HEK293 (cell line): ENCODE measurements around the gene ADAMTS17.

Experiments
- CTCF ChIA-PET: fragments of 350-600 bp; formaldehyde crosslinking; extraction: SDS; loops from one replicate; lab custom pipeline; 2021; ENCODE audit warnings: antibody characterized with exemption; lab: Yijun Ruan, JAX
- POLR2A ChIA-PET: fragments of 300-600 bp; formaldehyde crosslinking; extraction: SDS; loops from one replicate; lab custom pipeline; 2020; ENCODE audit warnings: antibody characterized with exemption, inconsistent platforms; lab: Yijun Ruan, JAX
- H3K27ac ChIP-seq: fragments of 200-500 bp; sonication (Bioruptor generic); 2 replicates; pipeline ENCODE4 v1.5.1; 2014; ENCODE audit warnings: low read depth, low read length, control low read depth, inconsistent platforms; ENCODE audit errors: extremely low read depth
- H3K36me3 ChIP-seq, 2 experiments: fragments of 200-500 bp in 1 of 2; sonication (Bioruptor generic) in 1 of 2; 1 replicate in 1 of 2; 2 replicates in 1 of 2; pipeline ENCODE4 v1.5.1; 2014 to 2017; ENCODE audit warnings: inconsistent platforms in 2 of 2, low read length in 2 of 2; ENCODE audit not compliant: control insufficient read depth in 2 of 2, insufficient read depth in 1 of 2
- H3K4me1 ChIP-seq: fragments of 200-500 bp; sonication (Bioruptor generic); 2 replicates; pipeline ENCODE4 v1.5.1; 2014; ENCODE audit warnings: mild to moderate bottlenecking, low read length, inconsistent platforms; ENCODE audit not compliant: control insufficient read depth, insufficient read depth
- H3K4me3 ChIP-seq: 2 replicates; pipeline ENCODE4 v1.5.1; 2011; ENCODE audit warnings: low read depth, mild to moderate bottlenecking, control low read depth, low read length, moderate library complexity
- H3K9me3 ChIP-seq: fragments of 200-500 bp; sonication (Bioruptor generic); 2 replicates; pipeline ENCODE4 v1.5.1; 2014; ENCODE audit warnings: low read depth, low read length, inconsistent platforms; ENCODE audit not compliant: control insufficient read depth, insufficient read depth
- EGR2 ChIP-seq: fragments of 450-650 bp; formaldehyde crosslinking; IDR thresholded peaks from 2 replicates; pipeline ENCODE4 v1.5.1; 2016; ENCODE audit warnings: low read depth, missing biosample characterization, missing genetic modification characterization
- GLI2 ChIP-seq: fragments of 450-650 bp; formaldehyde crosslinking; IDR thresholded peaks from 2 replicates; pipeline ENCODE4; 2017; ENCODE audit warnings: missing biosample characterization, missing genetic modification characterization, low read depth, borderline replicate concordance
- ZBTB48 ChIP-seq: fragments of 450-650 bp; formaldehyde crosslinking; IDR thresholded peaks from 2 replicates; pipeline ENCODE4 v1.5.1; 2016; ENCODE audit warnings: missing biosample characterization, missing genetic modification characterization
- ZFP69B ChIP-seq: fragments of 450-650 bp; formaldehyde crosslinking; IDR thresholded peaks from 2 replicates; pipeline ENCODE4 v1.5.1; 2016; ENCODE audit warnings: missing biosample characterization, missing genetic modification characterization
- ZNF121 ChIP-seq: fragments of 450-650 bp; formaldehyde crosslinking; IDR thresholded peaks from 2 replicates; pipeline ENCODE4 v1.5.1; 2016; ENCODE audit warnings: missing biosample characterization, missing genetic modification characterization
- ZNF155 ChIP-seq: fragments of 450-650 bp; formaldehyde crosslinking; IDR thresholded peaks from 2 replicates; pipeline ENCODE4 v1.5.1; 2016; ENCODE audit warnings: missing biosample characterization, missing genetic modification characterization
- ZNF157 ChIP-seq: fragments of 450-650 bp; formaldehyde crosslinking; IDR thresholded peaks from 2 replicates; pipeline ENCODE4 v1.5.1; 2016; ENCODE audit warnings: missing biosample characterization, missing genetic modification characterization
- ZNF169 ChIP-seq: fragments of 450-650 bp; formaldehyde crosslinking; IDR thresholded peaks from 2 replicates; pipeline ENCODE4 v1.5.1; 2016; ENCODE audit warnings: missing biosample characterization, missing genetic modification characterization
- ZNF184 ChIP-seq: fragments of 450-650 bp; IDR thresholded peaks from 2 replicates; pipeline ENCODE4 v1.5.1; 2018; ENCODE audit warnings: missing biosample characterization, mild to moderate bottlenecking, missing genetic modification characterization
- ZNF19 ChIP-seq: fragments of 450-650 bp; formaldehyde crosslinking; IDR thresholded peaks from 2 replicates; pipeline ENCODE4; 2016; ENCODE audit warnings: missing biosample characterization, missing genetic modification characterization, low read depth
- ZNF214 ChIP-seq: fragments of 450-650 bp; formaldehyde crosslinking; IDR thresholded peaks from 2 replicates; pipeline ENCODE4 v1.5.1; 2017; ENCODE audit warnings: missing biosample characterization, mild to moderate bottlenecking, missing genetic modification characterization, borderline replicate concordance
- ZNF292 ChIP-seq: fragments of 450-650 bp; formaldehyde crosslinking; IDR thresholded peaks from 2 replicates; pipeline ENCODE4 v1.5.1; 2016; ENCODE audit warnings: low read depth, missing biosample characterization, missing genetic modification characterization, borderline replicate concordance
- ZNF530 ChIP-seq: fragments of 450-650 bp; formaldehyde crosslinking; IDR thresholded peaks from 2 replicates; pipeline ENCODE4 v1.5.1; 2016; ENCODE audit warnings: low read depth, missing biosample characterization, missing genetic modification characterization
- ZNF776 ChIP-seq: fragments of 450-650 bp; formaldehyde crosslinking; IDR thresholded peaks from 2 replicates; pipeline ENCODE4 v1.5.0; 2017; ENCODE audit warnings: missing biosample characterization, missing genetic modification characterization, borderline replicate concordance
- ZNF792 ChIP-seq: fragments of 450-650 bp; formaldehyde crosslinking; IDR thresholded peaks from 2 replicates; pipeline ENCODE4 v1.5.1; 2016; ENCODE audit warnings: missing biosample characterization, missing genetic modification characterization
- ZXDB ChIP-seq: fragments of 450-650 bp; formaldehyde crosslinking; IDR thresholded peaks from 2 replicates; pipeline ENCODE4 v1.5.1; 2016; ENCODE audit warnings: missing biosample characterization, missing genetic modification characterization
- TF ChIP-seq, protein P1 (sequence below): sonication (generic); formaldehyde crosslinking; IDR thresholded peaks from 2 replicates; pipeline ENCODE4 v1.8.1; 2022; ENCODE audit warnings: mild to moderate bottlenecking, moderate library complexity, missing genetic modification reagents
- TF ChIP-seq, protein P2 (sequence below): fragments of 450-650 bp; formaldehyde crosslinking; IDR thresholded peaks from 2 replicates; pipeline ENCODE4 v1.5.1; 2017; ENCODE audit warnings: missing biosample characterization, missing genetic modification characterization
- TF ChIP-seq, protein P3 (sequence below): fragments of 450-650 bp; formaldehyde crosslinking; IDR thresholded peaks from 2 replicates; pipeline ENCODE4 v1.5.1; 2016; ENCODE audit warnings: missing biosample characterization, missing genetic modification characterization, borderline replicate concordance
- TF ChIP-seq, protein P4 (sequence below): fragments of 450-650 bp; formaldehyde crosslinking; IDR thresholded peaks from 2 replicates; pipeline ENCODE4 v1.5.1; 2017; ENCODE audit warnings: missing biosample characterization, missing genetic modification characterization

ADAMTS17 gene

DNA sequence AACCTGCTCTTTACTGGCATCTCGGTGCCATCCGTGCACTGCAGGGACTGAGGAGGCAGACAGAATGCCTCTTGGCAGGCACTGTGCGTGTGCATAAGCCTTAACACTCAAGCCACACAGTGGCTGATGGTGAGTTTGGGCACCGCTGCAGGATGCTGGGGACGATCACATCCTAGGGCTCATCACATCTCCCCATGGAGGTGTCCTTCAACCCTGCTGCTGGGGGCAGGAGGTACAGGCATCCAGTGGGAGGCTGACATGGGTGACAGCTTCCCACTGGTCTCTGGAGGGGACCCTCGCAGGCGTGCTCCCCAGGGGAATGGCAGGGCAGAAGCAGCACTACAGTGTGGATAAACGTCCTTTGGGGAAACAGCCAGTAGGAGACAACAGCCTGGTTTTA lies 190.9 kb downstream of the ADAMTS17 start:
- no peak overlapping the region for H3K27ac ChIP-seq
- H3K4me3 ChIP-seq: no peak overlapping the region
- POLR2A ChIA-PET: no interaction called here
- no peaks in the 10 kb centered on the region for H3K4me1 ChIP-seq
- peaks cover 0 to 7% of the 10 kb centered on the region in 2 experiments; a peak in 1 of 3 replicates for H3K36me3 ChIP-seq
- CTCF ChIA-PET: no interaction called here
- H3K9me3 ChIP-seq: no peaks in the 10 kb centered on the region
- TF ChIP-seq ZXDB: no peak
- TF ChIP-seq, protein P1, sequence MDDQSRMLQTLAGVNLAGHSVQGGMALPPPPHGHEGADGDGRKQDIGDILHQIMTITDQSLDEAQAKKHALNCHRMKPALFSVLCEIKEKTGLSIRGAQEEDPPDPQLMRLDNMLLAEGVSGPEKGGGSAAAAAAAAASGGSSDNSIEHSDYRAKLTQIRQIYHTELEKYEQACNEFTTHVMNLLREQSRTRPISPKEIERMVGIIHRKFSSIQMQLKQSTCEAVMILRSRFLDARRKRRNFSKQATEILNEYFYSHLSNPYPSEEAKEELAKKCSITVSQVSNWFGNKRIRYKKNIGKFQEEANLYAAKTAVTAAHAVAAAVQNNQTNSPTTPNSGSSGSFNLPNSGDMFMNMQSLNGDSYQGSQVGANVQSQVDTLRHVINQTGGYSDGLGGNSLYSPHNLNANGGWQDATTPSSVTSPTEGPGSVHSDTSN (CRISPR knock-in tag): no peak
- no peak for TF ChIP-seq ZNF530 (tag by site-specific recombination)
- TF ChIP-seq EGR2 (tag by site-specific recombination): no peak
- TF ChIP-seq ZNF184 (tag by site-specific recombination): no peak
- no peak for TF ChIP-seq ZBTB48 (tag by site-specific recombination)
- no peak for TF ChIP-seq ZNF19 (tag by site-specific recombination)
- no peak for TF ChIP-seq ZNF792 (tag by site-specific recombination)
- TF ChIP-seq, protein P2, sequence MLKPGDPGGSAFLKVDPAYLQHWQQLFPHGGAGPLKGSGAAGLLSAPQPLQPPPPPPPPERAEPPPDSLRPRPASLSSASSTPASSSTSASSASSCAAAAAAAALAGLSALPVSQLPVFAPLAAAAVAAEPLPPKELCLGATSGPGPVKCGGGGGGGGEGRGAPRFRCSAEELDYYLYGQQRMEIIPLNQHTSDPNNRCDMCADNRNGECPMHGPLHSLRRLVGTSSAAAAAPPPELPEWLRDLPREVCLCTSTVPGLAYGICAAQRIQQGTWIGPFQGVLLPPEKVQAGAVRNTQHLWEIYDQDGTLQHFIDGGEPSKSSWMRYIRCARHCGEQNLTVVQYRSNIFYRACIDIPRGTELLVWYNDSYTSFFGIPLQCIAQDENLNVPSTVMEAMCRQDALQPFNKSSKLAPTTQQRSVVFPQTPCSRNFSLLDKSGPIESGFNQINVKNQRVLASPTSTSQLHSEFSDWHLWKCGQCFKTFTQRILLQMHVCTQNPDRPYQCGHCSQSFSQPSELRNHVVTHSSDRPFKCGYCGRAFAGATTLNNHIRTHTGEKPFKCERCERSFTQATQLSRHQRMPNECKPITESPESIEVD (tag by site-specific recombination): no peak
- TF ChIP-seq ZNF776 (tag by site-specific recombination): no peak
- TF ChIP-seq ZNF169 (tag by site-specific recombination): no peak

DNA sequence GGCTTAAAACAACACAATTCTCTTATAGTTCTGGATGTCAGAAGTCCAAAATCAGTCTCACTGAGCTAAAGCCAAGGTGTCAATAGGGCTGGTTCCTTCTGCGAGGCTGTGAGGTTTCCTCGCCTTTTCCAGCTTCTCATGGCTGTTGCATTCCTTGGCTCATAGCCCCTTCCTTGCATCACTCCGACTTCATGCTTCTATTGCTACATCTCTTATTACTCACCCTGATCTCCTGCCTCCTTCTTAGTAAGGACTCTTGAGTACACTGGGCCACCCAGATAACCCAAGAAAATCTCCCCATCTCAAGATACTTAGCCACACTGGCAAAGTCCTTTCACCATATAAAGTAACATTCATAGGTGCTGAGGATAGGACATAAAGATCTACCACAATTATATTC lies 193.9 kb downstream of the ADAMTS17 start:
- Histone ChIP-seq H3K36me3 (peaks cover 0 to 7% of the 10 kb centered on the region in 2 experiments; a peak in 1 of 3 replicates), H3K9me3 (no peaks in the 10 kb centered on the region), H3K4me3 (no peak overlapping the region), H3K4me1 (no peaks in the 10 kb centered on the region), H3K27ac (no peak overlapping the region)
- no peak for TF ChIP-seq ZNF292 (tag by site-specific recombination)
- no peak for TF ChIP-seq GLI2
- ChIA-PET CTCF (interaction anchor here (0.7 kb wide), 1 partner anchor 190 kb away, joined by 5 read pairs; no protein-coding TSS in a partner anchor), POLR2A (no interaction called here)

DNA sequence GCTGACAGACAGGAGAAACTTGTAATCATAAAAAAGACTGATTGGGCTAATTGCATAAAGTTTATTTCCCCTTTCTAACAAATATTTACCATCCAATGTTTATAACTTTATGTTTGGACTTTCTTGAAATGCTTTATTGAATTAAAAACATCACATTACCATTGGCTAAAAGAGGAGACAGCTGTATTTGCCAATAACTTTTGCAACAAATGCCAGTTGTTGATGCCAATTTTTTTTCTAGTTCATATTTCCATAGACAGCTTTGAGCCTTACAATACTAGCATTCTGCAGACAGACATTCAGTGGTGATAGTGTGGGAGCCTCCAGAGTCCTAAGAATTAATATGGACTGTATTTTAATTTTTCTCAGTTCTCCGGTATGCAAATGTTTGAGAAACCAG lies 198.4 kb downstream of the ADAMTS17 start:
- CTCF ChIA-PET: interaction anchor here (0.6 to 0.7 kb wide), 2 partner anchors 9 to 287 kb away, joined by 3 read pairs; no protein-coding TSS in a partner anchor

DNA sequence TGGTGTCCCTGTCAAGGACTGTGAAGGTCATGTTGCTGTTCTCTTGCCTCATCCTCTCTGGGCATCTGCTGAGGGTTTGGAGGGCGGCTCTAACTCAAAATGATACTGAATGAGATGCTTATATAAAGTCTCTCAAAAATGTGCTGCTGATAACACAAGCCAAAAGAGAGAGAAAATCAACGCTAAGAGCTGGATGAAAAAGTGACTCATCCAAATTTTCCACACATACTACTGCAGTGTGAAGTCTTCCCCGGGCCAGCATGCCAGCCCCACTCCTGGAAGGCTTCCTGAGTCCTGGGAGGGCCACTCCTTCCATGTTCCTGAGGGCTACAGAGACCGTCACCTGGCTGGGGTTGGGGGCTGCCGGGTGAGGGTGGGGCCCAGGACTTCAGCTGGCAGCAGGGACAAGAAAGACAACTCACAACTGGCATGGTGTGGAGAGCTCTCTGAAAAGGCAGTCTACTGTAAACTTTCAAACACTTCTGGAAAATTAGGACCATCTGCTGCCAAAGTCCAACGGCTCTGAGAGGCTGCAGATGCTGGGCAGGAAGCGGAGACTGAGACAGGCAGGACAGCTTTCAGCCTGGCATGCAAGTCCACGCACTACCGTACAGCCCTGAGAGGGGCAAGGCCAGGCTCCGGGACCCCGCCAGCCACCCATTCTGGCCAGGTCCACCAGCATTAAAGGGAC lies 200.3 kb downstream of the ADAMTS17 start:
- ChIA-PET POLR2A (no interaction called here), CTCF (no interaction called here)
- H3K4me1 ChIP-seq: no peaks in the 10 kb centered on the region
- no peaks in the 10 kb centered on the region for H3K9me3 ChIP-seq
- no peak overlapping the region for H3K27ac ChIP-seq
- H3K4me3 ChIP-seq: no peak overlapping the region
- no peaks in the 10 kb centered on the region for H3K36me3 ChIP-seq
- TF ChIP-seq ZNF214 (tag by site-specific recombination) (no peak), ZNF155 (no peak), ZNF169 (tag by site-specific recombination) (no peak), ZNF157 (tag by site-specific recombination) (no peak)
- TF ChIP-seq, protein P3, sequence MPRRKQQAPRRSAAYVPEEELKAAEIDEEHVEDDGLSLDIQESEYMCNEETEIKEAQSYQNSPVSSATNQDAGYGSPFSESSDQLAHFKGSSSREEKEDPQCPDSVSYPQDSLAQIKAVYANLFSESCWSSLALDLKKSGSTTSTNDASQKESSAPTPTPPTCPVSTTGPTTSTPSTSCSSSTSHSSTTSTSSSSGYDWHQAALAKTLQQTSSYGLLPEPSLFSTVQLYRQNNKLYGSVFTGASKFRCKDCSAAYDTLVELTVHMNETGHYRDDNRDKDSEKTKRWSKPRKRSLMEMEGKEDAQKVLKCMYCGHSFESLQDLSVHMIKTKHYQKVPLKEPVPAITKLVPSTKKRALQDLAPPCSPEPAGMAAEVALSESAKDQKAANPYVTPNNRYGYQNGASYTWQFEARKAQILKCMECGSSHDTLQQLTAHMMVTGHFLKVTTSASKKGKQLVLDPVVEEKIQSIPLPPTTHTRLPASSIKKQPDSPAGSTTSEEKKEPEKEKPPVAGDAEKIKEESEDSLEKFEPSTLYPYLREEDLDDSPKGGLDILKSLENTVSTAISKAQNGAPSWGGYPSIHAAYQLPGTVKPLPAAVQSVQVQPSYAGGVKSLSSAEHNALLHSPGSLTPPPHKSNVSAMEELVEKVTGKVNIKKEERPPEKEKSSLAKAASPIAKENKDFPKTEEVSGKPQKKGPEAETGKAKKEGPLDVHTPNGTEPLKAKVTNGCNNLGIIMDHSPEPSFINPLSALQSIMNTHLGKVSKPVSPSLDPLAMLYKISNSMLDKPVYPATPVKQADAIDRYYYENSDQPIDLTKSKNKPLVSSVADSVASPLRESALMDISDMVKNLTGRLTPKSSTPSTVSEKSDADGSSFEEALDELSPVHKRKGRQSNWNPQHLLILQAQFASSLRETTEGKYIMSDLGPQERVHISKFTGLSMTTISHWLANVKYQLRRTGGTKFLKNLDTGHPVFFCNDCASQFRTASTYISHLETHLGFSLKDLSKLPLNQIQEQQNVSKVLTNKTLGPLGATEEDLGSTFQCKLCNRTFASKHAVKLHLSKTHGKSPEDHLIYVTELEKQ (tag by site-specific recombination): no peak
- TF ChIP-seq, protein P4, sequence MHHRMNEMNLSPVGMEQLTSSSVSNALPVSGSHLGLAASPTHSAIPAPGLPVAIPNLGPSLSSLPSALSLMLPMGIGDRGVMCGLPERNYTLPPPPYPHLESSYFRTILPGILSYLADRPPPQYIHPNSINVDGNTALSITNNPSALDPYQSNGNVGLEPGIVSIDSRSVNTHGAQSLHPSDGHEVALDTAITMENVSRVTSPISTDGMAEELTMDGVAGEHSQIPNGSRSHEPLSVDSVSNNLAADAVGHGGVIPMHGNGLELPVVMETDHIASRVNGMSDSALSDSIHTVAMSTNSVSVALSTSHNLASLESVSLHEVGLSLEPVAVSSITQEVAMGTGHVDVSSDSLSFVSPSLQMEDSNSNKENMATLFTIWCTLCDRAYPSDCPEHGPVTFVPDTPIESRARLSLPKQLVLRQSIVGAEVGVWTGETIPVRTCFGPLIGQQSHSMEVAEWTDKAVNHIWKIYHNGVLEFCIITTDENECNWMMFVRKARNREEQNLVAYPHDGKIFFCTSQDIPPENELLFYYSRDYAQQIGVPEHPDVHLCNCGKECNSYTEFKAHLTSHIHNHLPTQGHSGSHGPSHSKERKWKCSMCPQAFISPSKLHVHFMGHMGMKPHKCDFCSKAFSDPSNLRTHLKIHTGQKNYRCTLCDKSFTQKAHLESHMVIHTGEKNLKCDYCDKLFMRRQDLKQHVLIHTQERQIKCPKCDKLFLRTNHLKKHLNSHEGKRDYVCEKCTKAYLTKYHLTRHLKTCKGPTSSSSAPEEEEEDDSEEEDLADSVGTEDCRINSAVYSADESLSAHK (tag by site-specific recombination): no peak

More for the DNA sequence above, 198.4 kb downstream of the ADAMTS17 start:
- Histone ChIP-seq H3K9me3 (no peaks in the 10 kb centered on the region), H3K4me3 (no peak overlapping the region), H3K27ac (no peak overlapping the region), H3K36me3 (no peaks in the 10 kb centered on the region), H3K4me1 (no peaks in the 10 kb centered on the region)
- POLR2A ChIA-PET: no interaction called here
- TF ChIP-seq ZFP69B (tag by site-specific recombination) (no peak), GLI2 (no peak), ZNF121 (tag by site-specific recombination) (no peak)
